ENCODE measurements around the gene NUDT19. TPM values are rescaled to one million over a fixed set of nuclear protein-coding genes. Genes with fewer than 3 reads are reported as not detected.
A peak's percentile ranks its signal among the peaks of the same experiment; 100 is the strongest.

The NUDT19 gene
- total and polyA plus RNA-seq, 9 of the 15 experiments (the other 6 are each of a cell fraction or from before 2014, with no cell fraction given) = 9.6 to 38.6 (median 14.4) TPM

GRCh38 chr19:32682317-32682716 is 9.3 kb upstream of the NUDT19 start:
- in situ Hi-C loops (cut with MboI) = no loop called here

More at GRCh38 chr19:32682317-32682716, 9.3 kb upstream of the NUDT19 start:
- no peak overlapping the region for H2AFZ ChIP-seq (ENCODE audit: low read depth, low read length)
- no peaks in the 10 kb centered on the region for H4K20me1 ChIP-seq (replicated peaks; ENCODE audit: control insufficient read depth, insufficient read depth, low read length)
- no peak overlapping the region for H3K27ac ChIP-seq (ENCODE audit: extremely low read depth, low read depth, low read length)
- no peak overlapping the region for H3K4me2 ChIP-seq (ENCODE audit: insufficient read depth, low read length)
- 70% methylated on average over 4 of the region's 4 CpGs for WGBS (ENCODE audit: insufficient coverage, low coverage, missing lambda C conversion rate)
- H3K36me3 ChIP-seq (ENCODE audit: control insufficient read depth, insufficient read depth, low read length) = no peaks in the 10 kb centered on the region
- ATAC-seq = no peak
- CTCF ChIA-PET (ENCODE audit: low intra/inter-chr PET ratio) = no interaction called here
- no peaks in the 10 kb centered on the region for H3K27me3 ChIP-seq (ENCODE audit: control insufficient read depth in 2 of 2, insufficient read depth in 2 of 2, low read length in 2 of 2)
- H3K4me1 ChIP-seq (replicated peaks in 1 of 2; ENCODE audit: control insufficient read depth in 2 of 2, insufficient read depth in 2 of 2, low read length in 2 of 2) = peaks cover 3 to 4% of the 10 kb centered on the region in 2 experiments; a peak in 3 of 5 replicates
- intact Hi-C loops (cut with micrococcal nuclease) = no loop called here
- no peaks in the 10 kb centered on the region for H3K9me3 ChIP-seq (replicated peaks; ENCODE audit: control insufficient read depth, insufficient read depth, low read depth, low read length)
- H3K79me2 ChIP-seq (ENCODE audit: control insufficient read depth, insufficient read depth, low read length) = no peaks in the 10 kb centered on the region
- BruUV-seq (replicated peaks) = no TSS peak
- POLR2A ChIA-PET = interaction anchor here (2.4 kb wide), 1 partner anchor 9 kb away, joined by 9 read pairs; the partner anchor contains the start of gene NUDT19
- peak; percentile 51 for FAIRE-seq
- no peak overlapping the region for H3K4me3 ChIP-seq
- H3K9me1 ChIP-seq (ENCODE audit: control insufficient read depth, insufficient read depth, low read length) = no peaks in the 10 kb centered on the region
- no peak overlapping the region for H3K9ac ChIP-seq (ENCODE audit: insufficient read depth in 1 of 2, low read depth in 2 of 2, low read length in 2 of 2)
- DNase-seq (ENCODE audit: extremely low read depth in 1 of 4, low spot score in 3 of 4) = no peak
- no peak for TF ChIP-seq ARHGAP35 (IDR thresholded peaks at IDR 0.05; ENCODE audit: partially characterized antibody)
- no peak for TF ChIP-seq MEF2D (tag; conservative IDR thresholded peaks at IDR 0.05; ENCODE audit: low read depth)
- TF ChIP-seq NRF1 (conservative IDR thresholded peaks at IDR 0.05 in 1 of 2, IDR thresholded peaks at IDR 0.05 in 1 of 2) = no peak
- TF ChIP-seq ETV1 (tag; conservative IDR thresholded peaks at IDR 0.05; ENCODE audit: low read depth) = no peak
- no peak for TF ChIP-seq SP2 (IDR thresholded peaks at IDR 0.05; ENCODE audit: extremely low read depth, low read depth, low read length, poor library complexity, severe bottlenecking)
- TF ChIP-seq ELF4 (CRISPR knock-in tag; IDR thresholded peaks at IDR 0.05) = no peak
- TF ChIP-seq MAFF (IDR thresholded peaks at IDR 0.05; ENCODE audit: low read length) = no peak
- no peak for TF ChIP-seq RBM22 (IDR thresholded peaks at IDR 0.05; ENCODE audit: low read depth, low read length, poor library complexity, severe bottlenecking)
- no peak for TF ChIP-seq THRB (CRISPR knock-in tag; conservative IDR thresholded peaks at IDR 0.05)
- TF ChIP-seq ZNF282 (CRISPR knock-in tag; IDR thresholded peaks at IDR 0.05) = no peak
- no peak for TF ChIP-seq RREB1 (CRISPR knock-in tag; IDR thresholded peaks at IDR 0.05)
- TF ChIP-seq EP300 (IDR thresholded peaks at IDR 0.05; ENCODE audit: low read length) = no peak

Measured in K562 (cell line).